GOT3 (cell line): Measurements from ENCODE around the gene UGT2A3.

Experiments
- DNase-seq: peaks from one replicate; lab custom pipeline; 2025; ENCODE audit warnings: mixed read lengths; lab: John Stamatoyannopoulos, UW

The UGT2A3 gene

GRCh38 chr4:68912807-68913206, 38.8 kb downstream of the UGT2A3 start:
- no peak for DNase-seq

GRCh38 chr4:68909385-68909784, 42.2 kb downstream of the UGT2A3 start:
- no peak for DNase-seq

DNA sequence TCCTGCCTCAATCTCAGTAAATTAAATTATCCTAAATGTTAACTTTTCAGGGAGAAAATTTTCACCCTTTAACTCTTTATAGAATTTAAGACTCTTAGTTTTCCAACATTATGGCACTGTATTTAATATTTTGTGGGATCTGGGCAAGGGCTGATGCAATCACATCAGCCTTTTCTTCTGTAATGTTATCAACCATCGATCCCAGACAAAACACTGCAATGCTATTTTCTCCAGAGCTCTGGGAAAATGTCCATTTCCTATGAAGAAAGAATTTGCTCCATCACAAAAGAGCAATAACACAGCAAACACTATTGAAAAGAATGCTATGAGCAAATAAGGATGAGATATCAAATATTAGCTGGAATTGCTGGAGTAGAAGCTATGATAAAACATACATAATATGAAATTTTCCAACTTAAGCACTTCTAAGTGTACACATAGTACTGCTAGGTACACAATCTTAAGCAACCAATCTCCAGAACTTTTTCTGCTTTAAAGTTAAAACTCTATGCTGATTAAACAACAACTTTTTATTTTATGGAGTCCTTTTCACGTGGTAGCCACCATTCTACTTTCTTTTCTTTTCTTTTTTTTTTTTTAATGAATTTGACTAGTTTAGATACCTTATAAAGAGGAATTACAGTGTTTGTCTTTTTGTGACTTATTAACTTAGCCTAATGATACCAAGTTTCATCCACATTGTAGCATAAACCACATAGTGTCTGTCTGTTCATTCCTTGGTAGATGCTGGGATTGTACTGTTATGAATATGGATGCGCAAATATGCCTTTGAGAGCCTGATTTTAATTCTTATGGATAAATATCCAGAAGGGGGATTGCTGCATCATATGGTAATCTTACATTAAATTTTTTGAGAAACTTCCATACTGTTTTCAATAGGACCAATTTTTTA, 43.6 kb downstream of the UGT2A3 start:
- DNase-seq, result no peak

DNA sequence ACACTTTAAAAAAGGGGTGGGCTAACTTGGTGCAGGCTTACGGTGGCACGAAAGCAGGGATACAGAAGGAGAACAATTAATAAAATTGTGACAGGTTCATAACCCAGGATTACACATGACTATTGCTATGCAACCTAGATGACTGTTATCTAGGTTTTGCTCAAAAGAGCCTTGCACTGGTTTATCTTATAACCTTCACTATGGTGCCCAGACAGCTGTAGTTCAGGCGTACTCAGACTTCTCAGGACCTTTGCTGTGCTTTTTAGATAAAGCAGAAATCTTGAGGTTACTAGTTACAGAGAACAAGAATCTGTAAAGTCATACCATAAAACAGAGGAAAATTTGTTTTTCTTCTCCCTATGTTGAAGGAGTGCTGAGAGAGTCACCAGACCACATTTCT, 44.4 kb downstream of the UGT2A3 start:
- DNase-seq, result no peak

- no peak for DNase-seq
Measured at GRCh38 chr4:68906780-68907137, 44.8 kb downstream of the UGT2A3 start.

DNA sequence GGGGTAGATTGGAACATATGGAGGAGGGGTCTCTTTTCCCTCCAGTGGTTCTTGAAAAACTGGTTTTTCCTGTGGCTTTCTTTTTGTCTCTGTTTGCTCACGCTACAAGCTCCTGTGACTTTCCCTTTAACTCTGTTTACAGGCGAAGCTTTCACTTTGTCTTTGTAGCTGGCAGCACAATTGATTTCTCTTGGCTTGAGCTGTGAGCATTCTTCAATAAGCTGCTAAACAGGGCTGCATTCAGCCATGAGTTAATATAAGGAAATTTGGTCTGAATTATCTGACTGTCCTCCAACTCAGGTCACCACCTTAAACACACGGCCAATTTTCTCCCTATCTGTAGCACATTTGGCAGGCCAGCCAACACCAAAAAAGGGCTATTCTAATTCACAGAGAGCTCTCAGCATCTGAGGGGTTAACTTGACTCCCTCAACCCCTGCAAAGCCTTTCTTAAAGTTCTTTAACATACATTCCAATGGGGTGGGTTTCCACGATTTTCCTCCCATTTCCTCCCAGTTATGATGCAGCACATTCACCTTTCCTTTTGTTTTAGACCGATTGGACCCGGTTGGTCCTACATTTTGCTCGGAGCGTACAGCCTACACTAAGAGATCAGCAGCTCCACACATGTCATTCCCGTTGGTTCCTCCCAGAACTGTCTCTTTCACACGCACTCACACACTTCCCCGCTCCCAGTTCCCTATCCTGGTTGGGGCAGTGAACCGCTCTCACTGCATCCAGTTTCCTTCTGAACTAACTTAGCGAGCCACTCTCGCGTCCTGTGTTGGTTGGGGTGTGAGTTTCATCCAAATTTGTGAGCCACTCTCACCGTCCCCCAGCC, 45.4 kb downstream of the UGT2A3 start:
- DNase-seq, result no peak

DNA sequence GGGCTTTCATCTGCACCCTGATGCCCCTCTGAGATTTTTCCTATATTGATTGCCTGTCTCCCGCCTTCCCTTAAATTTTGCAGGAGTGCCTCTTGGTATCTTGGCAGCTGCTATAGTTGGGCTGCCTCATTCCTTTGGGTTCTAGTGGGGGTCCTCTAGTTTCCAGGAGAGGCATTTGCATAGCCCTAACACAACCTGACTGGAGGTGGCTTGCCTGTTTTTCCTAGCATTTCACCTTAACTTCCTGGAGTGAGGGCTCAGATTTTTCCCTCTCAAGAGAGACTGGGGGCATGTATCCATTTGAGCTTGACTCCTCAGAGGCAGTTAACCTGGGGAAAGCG, 46.0 kb downstream of the UGT2A3 start:
- DNase-seq, result no peak

DNA sequence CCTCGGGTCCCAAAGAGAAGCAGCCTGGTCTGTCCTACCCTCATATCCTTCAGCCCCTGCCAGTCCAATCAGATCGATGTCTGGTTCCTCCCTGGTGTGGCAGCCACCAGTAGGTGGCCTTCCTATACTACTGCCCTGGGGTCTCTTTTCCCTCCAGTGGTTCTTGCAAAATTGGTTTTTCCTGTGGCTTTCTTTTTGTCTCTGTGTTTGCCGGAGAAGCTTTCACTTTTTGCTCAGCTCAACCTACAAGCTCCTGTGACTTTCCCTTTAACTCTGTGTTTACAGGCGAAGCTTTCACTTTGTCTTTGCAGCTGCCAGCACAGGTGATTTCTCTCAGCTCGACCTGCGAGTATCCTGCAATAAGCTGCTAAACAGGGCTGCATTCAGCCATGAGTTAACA, 46.8 kb downstream of the UGT2A3 start:
- no peak for DNase-seq

DNA sequence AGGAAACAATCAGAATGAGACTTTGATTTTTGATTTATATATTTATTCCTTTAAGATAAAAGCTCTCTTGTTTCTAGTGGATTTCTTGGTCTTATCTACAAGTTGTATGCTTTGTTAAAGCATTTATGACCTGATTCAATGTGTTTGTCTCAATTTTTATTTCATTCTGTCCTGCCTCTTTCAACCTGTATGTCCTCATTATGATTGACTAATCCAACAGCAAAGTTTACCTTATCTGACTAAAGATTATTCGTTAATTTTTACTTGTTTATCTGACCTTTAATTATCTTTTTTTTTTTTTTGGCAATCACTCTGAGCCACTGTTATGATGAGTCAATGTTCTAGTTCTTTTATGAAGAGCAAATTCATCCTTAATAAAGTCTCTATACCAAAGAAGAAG, 54.9 kb downstream of the UGT2A3 start:
- DNase-seq, result no peak

GRCh38 chr4:68895561-68896198, 55.9 kb downstream of the UGT2A3 start:
- DNase-seq, result no peak

- no peak for DNase-seq
Measured at GRCh38 chr4:68892861-68893260, 58.7 kb downstream of the UGT2A3 start.

GRCh38 chr4:68891678-68892077, 59.9 kb downstream of the UGT2A3 start:
- no peak for DNase-seq

DNA sequence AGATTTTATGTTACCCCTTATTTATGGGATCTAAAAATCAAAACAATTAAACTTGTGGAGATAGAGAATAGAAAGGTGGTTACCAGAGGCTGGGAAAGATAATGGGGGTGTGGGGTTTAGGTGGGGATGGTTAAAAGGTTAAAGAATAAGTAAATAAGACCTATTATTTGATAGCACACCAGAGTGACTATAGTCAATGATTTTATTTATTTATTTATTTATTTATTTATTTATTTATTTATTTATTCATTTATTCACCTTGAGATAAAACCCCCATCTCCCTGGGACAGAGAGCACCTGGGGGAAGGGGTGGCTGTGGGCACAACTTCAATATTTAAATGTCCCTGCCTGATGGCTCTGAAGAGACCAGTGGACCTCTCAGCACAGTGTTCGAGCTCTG, 66.1 kb downstream of the UGT2A3 start:
- no peak for DNase-seq

GRCh38 chr4:68883870-68884269, 67.7 kb downstream of the UGT2A3 start:
- no peak for DNase-seq
